GM18951 (cell line): Measurements from ENCODE around the gene DTX1.

Source experiments
- POLR2A ChIP-seq: IDR thresholded peaks from 4 replicates; pipeline ENCODE4 v1.6.1; 2011; ENCODE audit warnings: mild to moderate bottlenecking; ENCODE audit not compliant: insufficient read length, insufficient read depth; ENCODE audit errors: extremely low read depth
- in situ Hi-C: fragments of 300-500 bp; cut with MboI; formaldehyde crosslinking; loops from one replicate; pipeline ENCODE4 v1.12.0; 2022; ENCODE audit warnings: low sequenced_read_pairs, mixed read lengths, inconsistent platforms; ENCODE audit not compliant: unreplicated experiment

The DTX1 gene

GRCh38 chr12:113098441-113099028 lies 42.0 kb downstream of the DTX1 start:
- in situ Hi-C loops, result no loop called here
- TF ChIP-seq POLR2A, result no peak

GRCh38 chr12:113099364-113099763 lies 42.8 kb downstream of the DTX1 start:
- no peak for TF ChIP-seq POLR2A
- in situ Hi-C loops, result no loop called here

GRCh38 chr12:113099764-113100163 lies 43.2 kb downstream of the DTX1 start:
- in situ Hi-C loops, result loop anchor here (10.0 kb wide), 1 partner anchor 45 kb away; the partner anchor contains the start of gene DTX1
- no peak for TF ChIP-seq POLR2A

GRCh38 chr12:113101751-113102150 lies 45.2 kb downstream of the DTX1 start:
- in situ Hi-C loops, result loop anchor here (10.0 kb wide), 1 partner anchor 47 kb away; the partner anchor contains the start of gene DTX1
- TF ChIP-seq POLR2A, result no peak

- TF ChIP-seq POLR2A, result no peak
- in situ Hi-C loops, result loop anchor here (10.0 kb wide), 1 partner anchor 48 kb away; the partner anchor contains the start of gene DTX1
These were observed 46.3 kb downstream of the DTX1 start for GRCh38 chr12:113102811-113103210.

- no peak for TF ChIP-seq POLR2A
- in situ Hi-C loops, result loop anchor here (10.0 kb wide), 1 partner anchor 49 kb away; the partner anchor contains the start of gene DTX1
These were observed 47.4 kb downstream of the DTX1 start for GRCh38 chr12:113103756-113104450.

GRCh38 chr12:113104953-113105510 lies 48.5 kb downstream of the DTX1 start:
- no peak for TF ChIP-seq POLR2A
- in situ Hi-C loops, result loop anchor here (10.0 kb wide), 1 partner anchor 50 kb away; the partner anchor contains the start of gene DTX1

- in situ Hi-C loops, result loop anchor here (10.0 kb wide), 1 partner anchor 51 kb away; the partner anchor contains the start of gene DTX1
- no peak for TF ChIP-seq POLR2A
These were observed 49.2 kb downstream of the DTX1 start for GRCh38 chr12:113105606-113106271.

- no peak for TF ChIP-seq POLR2A
- in situ Hi-C loops, result loop anchor here (10.0 kb wide), 1 partner anchor 52 kb away; the partner anchor contains the start of gene DTX1
These were observed 49.8 kb downstream of the DTX1 start for GRCh38 chr12:113106361-113106760.

- in situ Hi-C loops, result loop anchor here (10.0 kb wide), 1 partner anchor 54 kb away; the partner anchor contains the start of gene DTX1
- no peak for TF ChIP-seq POLR2A
These were observed 51.8 kb downstream of the DTX1 start for GRCh38 chr12:113108308-113108707.

- TF ChIP-seq POLR2A, result no peak
- in situ Hi-C loops, result loop anchor here (10.0 kb wide), 1 partner anchor 55 kb away; the partner anchor contains the start of gene DTX1
These were observed 52.8 kb downstream of the DTX1 start for GRCh38 chr12:113109360-113109759.

- in situ Hi-C loops, result loop anchor here (10.0 kb wide), 1 partner anchor 55 kb away; the partner anchor contains the start of gene DTX1
- TF ChIP-seq POLR2A, result no peak
These were observed 53.5 kb downstream of the DTX1 start for GRCh38 chr12:113109872-113110599.
